HepG2 (cell line): ENCODE results near the gene BPHL. TPM values are rescaled to one million over a fixed set of nuclear protein-coding genes. Genes with fewer than 3 reads are reported as not detected.

ENCODE experiments used
- ATAC-seq: fragments of 200-7000 bp; cut with Tn5 transposase; 3 replicates; pipeline ENCODE4 v1.9.1; 2020; ENCODE audit warnings: mild to moderate bottlenecking, moderate library complexity
- BruUV-seq: library from RNA; stranded (reverse); fragments of 400-500 nt; replicated peaks from 2 replicates; lab custom pipeline; 2021; lab: Mats Ljungman, UMichigan
- CTCF ChIA-PET: fragments of 300-600 bp; formaldehyde crosslinking; extraction: SDS; loops from one replicate; lab custom pipeline; 2021; ENCODE audit warnings: low total read pairs, inconsistent platforms, low intra/inter-chr PET ratio; lab: Yijun Ruan, JAX
- POLR2A ChIA-PET: fragments of 350-600 bp; sonication (Branson Sonifier 250); formaldehyde crosslinking; loops from one replicate; lab custom pipeline; 2020; ENCODE audit warnings: antibody characterized with exemption, inconsistent platforms; lab: Yijun Ruan, JAX
- DNase-seq: peaks from one replicate; pipeline ENCODE4 v3.0.0-alpha.2; 2015; ENCODE audit warnings: low spot score
- FAIRE-seq: peaks from 3 replicates; lab custom pipeline; 2011; peaks lifted over from hg19 to GRCh38; lab: Jason Lieb, UNC
- H2AFZ ChIP-seq: one replicate; pipeline ENCODE4 v1.6.1; 2011; ENCODE audit warnings: low read length, inconsistent platforms
- H3K27ac ChIP-seq: fragments of 300-600 bp; 3 replicates; pipeline ENCODE4 v1.8.0; 2011; ENCODE audit warnings: mixed run types, mild to moderate bottlenecking, mixed read lengths, low read length, inconsistent platforms; ENCODE audit not compliant: insufficient read depth; ENCODE audit errors: extremely low read length
- H3K27me3 ChIP-seq, 2 experiments: fragments of 200-600 bp in 1 of 2; 2 replicates in 1 of 2; 3 replicates in 1 of 2; pipeline versions ENCODE4 v1.6.0 to v1.8.0; 2011; ENCODE audit warnings: low read length in 2 of 2, mild to moderate bottlenecking in 2 of 2, moderate library complexity in 2 of 2, inconsistent platforms in 1 of 2; ENCODE audit not compliant: insufficient read depth in 2 of 2, control insufficient read depth in 1 of 2
- H3K36me3 ChIP-seq, 2 experiments: fragments of 200-600 bp in 1 of 2; replicated peaks in 1 of 2; 2 replicates in 1 of 2; 3 replicates in 1 of 2; pipeline versions ENCODE4 v1.5.1 to v1.8.0; 2011; ENCODE audit warnings: low read length in 2 of 2, inconsistent platforms in 1 of 2; ENCODE audit not compliant: insufficient read depth in 2 of 2, control insufficient read depth in 1 of 2
- H3K4me1 ChIP-seq: 2 replicates; pipeline ENCODE4 v1.5.1; 2012; ENCODE audit warnings: low read length, inconsistent platforms; ENCODE audit not compliant: insufficient read depth
- H3K4me2 ChIP-seq: 2 replicates; pipeline ENCODE4 v1.6.0; 2011; ENCODE audit warnings: low read depth, low read length, inconsistent platforms
- H3K4me3 ChIP-seq, 3 experiments: fragments of 200-600 bp in 1 of 3; sonication (generic), shearing (Covaris generic) in 1 of 3; replicated peaks in 1 of 3; 2 replicates each; pipeline ENCODE4 v1.5.1; 2011 to 2016; ENCODE audit warnings: low read length in 3 of 3, inconsistent platforms in 2 of 3, low read depth in 2 of 3, mild to moderate bottlenecking in 2 of 3, control low read depth in 1 of 3, mixed read lengths in 1 of 3; ENCODE audit not compliant: insufficient read depth in 1 of 3
- H3K79me2 ChIP-seq: one replicate; pipeline ENCODE4 v1.6.1; 2011; ENCODE audit warnings: low read length, inconsistent platforms; ENCODE audit not compliant: insufficient read depth
- H3K9ac ChIP-seq: 2 replicates; pipeline ENCODE4 v1.6.0; 2011; ENCODE audit warnings: mild to moderate bottlenecking, low read depth, low read length, inconsistent platforms; ENCODE audit not compliant: insufficient read depth
- H3K9me3 ChIP-seq: 2 replicates; pipeline ENCODE4 v1.5.1; 2012; ENCODE audit warnings: mild to moderate bottlenecking, low read length
- H4K20me1 ChIP-seq: 2 replicates; pipeline ENCODE4 v1.6.0; 2011; ENCODE audit warnings: inconsistent platforms, mild to moderate bottlenecking, low read length, moderate library complexity; ENCODE audit not compliant: insufficient read depth
- E2F2 ChIP-seq: sonication (generic); formaldehyde crosslinking; IDR thresholded peaks from 2 replicates; pipeline ENCODE4 v1.4.0; 2020; ENCODE audit warnings: missing genetic modification reagents, borderline replicate concordance
- HHEX ChIP-seq: IDR thresholded peaks from 2 replicates; pipeline ENCODE4 v1.6.1; 2016; ENCODE audit warnings: control low read depth
- MYNN ChIP-seq: sonication (generic); formaldehyde crosslinking; IDR thresholded peaks from 2 replicates; pipeline ENCODE4 v1.4.0; 2020; ENCODE audit warnings: mild to moderate bottlenecking, low read depth, missing genetic modification reagents
- NAIF1 ChIP-seq: sonication (generic); formaldehyde crosslinking; IDR thresholded peaks from 2 replicates; pipeline ENCODE4 v1.5.0; 2020; ENCODE audit warnings: mild to moderate bottlenecking, missing genetic modification reagents, borderline replicate concordance
- NCOA2 ChIP-seq: sonication (generic); formaldehyde crosslinking; IDR thresholded peaks from 2 replicates; pipeline ENCODE4 v1.8.0; 2022; ENCODE audit warnings: inconsistent platforms
- NR1H2 ChIP-seq: sonication (generic); formaldehyde crosslinking; IDR thresholded peaks from 2 replicates; pipeline ENCODE4 v1.8.1; 2022; ENCODE audit warnings: low read depth, missing genetic modification reagents, borderline replicate concordance
- POLR2AphosphoS5 ChIP-seq: IDR thresholded peaks from 2 replicates; pipeline ENCODE4 v1.6.1; 2012; ENCODE audit warnings: low read depth, low read length
- PPARG ChIP-seq: conservative IDR thresholded peaks from 2 replicates; pipeline ENCODE4 v1.6.1; 2016; ENCODE audit warnings: missing biosample characterization, missing genetic modification reagents
- PREB ChIP-seq: sonication (generic); formaldehyde crosslinking; IDR thresholded peaks from 2 replicates; pipeline ENCODE4 v1.4.0; 2020; ENCODE audit warnings: missing genetic modification reagents
- RBFOX2 ChIP-seq: fragments of 200-400 bp; formaldehyde crosslinking; IDR thresholded peaks from 2 replicates; pipeline ENCODE4 v1.6.1; 2017; ENCODE audit warnings: low read depth, mild to moderate bottlenecking, low read length
- THAP8 ChIP-seq: sonication (generic); formaldehyde crosslinking; IDR thresholded peaks from 2 replicates; pipeline ENCODE4 v1.5.1; 2020; ENCODE audit warnings: missing genetic modification reagents, mild to moderate bottlenecking, borderline replicate concordance
- ZNF282 ChIP-seq: fragments of 450-650 bp; IDR thresholded peaks from 2 replicates; pipeline ENCODE4 v1.6.1; 2018; ENCODE audit not compliant: partially characterized antibody
- ZNF512B ChIP-seq: sonication (generic); formaldehyde crosslinking; IDR thresholded peaks from 2 replicates; pipeline ENCODE4 v1.5.1; 2020; ENCODE audit warnings: missing genetic modification reagents, mild to moderate bottlenecking, borderline replicate concordance
- ZNF660 ChIP-seq: sonication (generic); formaldehyde crosslinking; IDR thresholded peaks from 2 replicates; pipeline ENCODE4 v1.5.1; 2020; ENCODE audit warnings: mild to moderate bottlenecking, low read depth, missing genetic modification reagents, borderline replicate concordance
- ZNF75D ChIP-seq: sonication (generic); formaldehyde crosslinking; IDR thresholded peaks from 2 replicates; pipeline ENCODE4 v1.8.1; 2023; ENCODE audit warnings: missing genetic modification reagents, mild to moderate bottlenecking, borderline replicate concordance
- WGBS: methylation state at CpG from one replicate; pipeline ENCODE4 v1.1.6; 2017; ENCODE audit warnings: low lambda C conversion rate; 5-methylcytosine and 5-hydroxymethylcytosine counted together
- in situ Hi-C: cut with HindIII; loops from 2 replicates; pipeline ENCODE4 v1.10.0; 2017; ENCODE audit warnings: low pct_unique_long_range_greater_than_20kb; ENCODE audit not compliant: extremely low pct_ligation_motif_present
- intact Hi-C: fragments of 100-400 bp; cut with micrococcal nuclease; formaldehyde crosslinking; loops from one replicate; pipeline ENCODE4 v1.10.0; 2022; ENCODE audit not compliant: unreplicated experiment
- polyA plus RNA-seq, 8 experiments: library from polyadenylated mRNA; depleted of rRNA in 3 of 8; stranded (reverse) in 7 of 8; unstranded in 1 of 8; fragments of >200 nt; fragmentation: Illumina TruSeq in 4 of 8; extraction: Trizol in 4 of 8; gene quantifications; 2 replicates each; pipeline versions ENCODE4 v1.2.1 to v1.2.3, GENCODE V29; 2011 to 2016; ENCODE audit warnings: low read depth in 4 of 8, missing spikeins in 1 of 8, mixed read lengths in 1 of 8; ENCODE audit not compliant: insufficient read depth in 1 of 8
- total RNA-seq, 5 experiments: library from RNA; depleted of rRNA; stranded (reverse); fragments of >200 nt; fragmentation: Illumina TruSeq; extraction: Trizol; gene quantifications; 2 replicates each; pipeline ENCODE4 v1.2.3, GENCODE V29; 2016; ENCODE audit warnings: low read depth in 1 of 5

BPHL gene
- total and polyA plus RNA-seq, 2 of the 13 experiments (the other 11 are each of a cell fraction or from before 2014, with no cell fraction given), result 37.8 to 39.5 TPM

DNA sequence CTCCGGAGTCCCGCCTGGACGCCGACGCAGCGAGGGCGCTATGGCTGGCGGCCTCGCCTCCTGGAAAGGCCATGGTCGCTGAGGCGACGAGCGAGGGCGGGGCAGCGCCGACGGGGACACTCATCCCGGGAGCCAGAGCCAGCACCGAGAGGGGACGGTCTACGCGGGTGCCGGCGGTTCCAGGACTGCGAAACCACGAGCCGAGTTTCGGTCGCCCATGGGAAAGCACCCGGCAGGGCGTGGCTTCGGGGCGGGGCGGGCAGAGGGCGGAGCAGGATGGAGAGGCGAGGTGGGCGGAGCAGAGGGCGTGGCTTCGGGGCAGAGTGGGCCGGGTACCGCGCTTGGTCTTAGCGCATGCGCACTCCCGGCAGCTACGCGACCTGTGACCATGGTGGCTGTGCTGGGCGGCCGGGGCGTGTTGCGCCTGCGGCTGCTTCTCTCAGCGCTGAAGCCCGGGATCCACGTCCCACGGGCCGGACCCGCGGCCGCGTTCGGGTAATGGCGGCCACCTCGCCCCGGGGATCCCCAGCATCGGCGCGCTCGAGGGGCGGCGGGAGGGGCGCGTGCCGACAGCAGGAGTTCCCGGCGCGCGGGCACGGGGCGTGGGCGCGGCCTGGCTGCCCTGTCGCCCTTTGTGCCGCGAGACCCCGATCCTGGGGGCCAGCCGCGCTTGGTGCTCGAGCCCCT is at the start of gene BPHL (continued):
- peak; percentile 74; the same call in 1 of the 2 replicates for TF ChIP-seq THAP8 (CRISPR knock-in tag)
- TF ChIP-seq POLR2AphosphoS5, result peak; percentile 92
- TF ChIP-seq ZNF75D (CRISPR knock-in tag), result no peak
- peak; percentile 78; the same call in 1 of the 2 replicates for TF ChIP-seq E2F2
- no peak for TF ChIP-seq HHEX (CRISPR knock-in tag)
- peak; percentile 73; the same call in 1 of the 2 replicates for TF ChIP-seq MYNN (CRISPR knock-in tag)
- peak; percentile 62 for TF ChIP-seq NCOA2 (CRISPR knock-in tag)
- no peak for TF ChIP-seq NAIF1 (CRISPR knock-in tag)
- no peak for TF ChIP-seq ZNF660

DNA sequence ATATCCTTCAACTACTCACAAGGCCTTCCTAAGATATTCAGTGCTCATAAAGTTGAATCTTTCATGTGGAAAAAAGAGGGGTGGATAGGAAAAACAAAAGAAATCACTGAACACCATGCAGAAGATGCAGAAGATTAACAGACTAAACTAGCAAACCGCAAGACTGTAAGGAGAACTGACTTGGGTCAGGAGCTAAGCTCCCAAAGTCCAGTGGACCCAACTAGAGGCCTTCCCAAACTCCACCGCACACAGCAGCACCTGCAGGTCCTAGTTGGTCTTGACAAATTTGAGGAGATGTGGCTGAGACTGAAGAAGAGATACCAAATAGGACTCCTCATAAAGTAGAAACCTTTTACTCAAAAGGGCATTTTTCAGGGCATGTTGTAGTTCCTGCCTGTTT is 46.9 kb upstream of the BPHL start:
- no peak for DNase-seq
- Histone ChIP-seq H3K27me3 (no peaks in the 10 kb centered on the region; a peak in 1 of 5 replicates), H2AFZ (no peak overlapping the region), H3K9me3 (no peaks in the 10 kb centered on the region), H3K36me3 (peaks cover 0 to 3% of the 10 kb centered on the region in 2 experiments; a peak in 4 of 5 replicates), H3K4me3 (no peak overlapping the region), H3K79me2 (peaks cover 78% of the 10 kb centered on the region), H3K4me2 (no peak overlapping the region), H3K4me1 (peaks cover 60% of the 10 kb centered on the region), H3K9ac (no peak overlapping the region), H4K20me1 (0 out of 2 replicates have a peak, but pooled peaks cover 3% of the 10 kb centered on the region), H3K27ac (peak overlapping the region; percentile 0)
- no TSS peak for BruUV-seq
- ChIA-PET POLR2A (no interaction called here), CTCF (no interaction called here)
- TF ChIP-seq RBFOX2 (0 out of 2 replicates have a peak, but pooled peaks have one; percentile 45), PREB (no peak), NR1H2 (no peak), PPARG (CRISPR knock-in tag) (no peak), ZNF512B (no peak), ZNF282 (no peak)
- intact Hi-C loops (no loop called here), in situ Hi-C loops (no loop called here)
- 89% methylated on average over 2 of the region's 2 CpGs for WGBS
- no peak for ATAC-seq
- FAIRE-seq, result no peak
